ENCODE data around the gene PLA2G12A.

PLA2G12A gene

GRCh38 chr4:109729718-109730618 is at the start of gene PLA2G12A:
Gene PLA2G12A, minus strand, starts transcription at chr4:109730070. Its CDS starts 261 bp downstream, at chr4:109729809.
- DNase-seq (ENCODE audit: low read depth) = peak; percentile 72

- DNase-seq (ENCODE audit: low read depth) = no peak
These were observed 35.0 kb upstream of the PLA2G12A start for GRCh38 chr4:109764789-109765402.

DNA sequence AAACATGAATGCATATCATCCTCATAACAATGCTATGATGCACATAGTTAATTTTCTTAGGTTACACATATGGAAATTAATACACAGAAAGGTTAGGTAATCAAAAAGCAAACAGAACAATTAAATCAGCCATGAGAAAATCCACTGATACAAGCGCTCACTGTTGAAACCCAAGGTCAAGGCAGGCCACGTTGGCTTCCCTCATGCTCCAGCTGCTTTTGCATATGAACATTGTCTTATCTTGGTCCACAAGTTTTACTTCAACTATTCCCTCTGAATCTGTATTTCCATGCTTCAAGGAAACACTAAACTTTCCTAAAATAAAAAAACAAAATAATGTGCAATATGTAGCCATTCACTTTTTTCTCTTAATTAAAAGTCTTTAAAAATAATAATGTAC is 34.5 kb upstream of the PLA2G12A start:
- no peak for DNase-seq (ENCODE audit: low read depth)

GRCh38 chr4:109760682-109761081 is 30.8 kb upstream of the PLA2G12A start:
- no peak for DNase-seq (ENCODE audit: low read depth)

DNA sequence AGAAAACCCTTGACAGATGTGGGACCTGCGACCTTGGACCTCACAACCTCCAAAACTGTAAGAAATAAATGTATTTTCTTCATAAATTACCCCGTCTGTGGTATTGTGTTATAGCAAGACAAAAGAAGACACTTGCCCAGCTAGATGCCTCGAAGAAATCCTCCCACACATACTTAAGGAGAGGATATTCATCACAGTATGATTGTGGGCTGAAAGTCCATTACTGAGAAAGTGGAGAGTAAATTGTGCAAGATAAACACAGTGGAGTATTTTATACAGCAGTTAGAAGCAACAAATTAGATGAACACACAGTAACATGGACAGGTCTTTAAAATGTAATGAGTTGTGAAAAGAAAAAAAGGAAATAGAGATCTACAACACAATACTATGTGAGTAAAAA is 25.8 kb upstream of the PLA2G12A start:
- DNase-seq (ENCODE audit: low read depth) = no peak

DNA sequence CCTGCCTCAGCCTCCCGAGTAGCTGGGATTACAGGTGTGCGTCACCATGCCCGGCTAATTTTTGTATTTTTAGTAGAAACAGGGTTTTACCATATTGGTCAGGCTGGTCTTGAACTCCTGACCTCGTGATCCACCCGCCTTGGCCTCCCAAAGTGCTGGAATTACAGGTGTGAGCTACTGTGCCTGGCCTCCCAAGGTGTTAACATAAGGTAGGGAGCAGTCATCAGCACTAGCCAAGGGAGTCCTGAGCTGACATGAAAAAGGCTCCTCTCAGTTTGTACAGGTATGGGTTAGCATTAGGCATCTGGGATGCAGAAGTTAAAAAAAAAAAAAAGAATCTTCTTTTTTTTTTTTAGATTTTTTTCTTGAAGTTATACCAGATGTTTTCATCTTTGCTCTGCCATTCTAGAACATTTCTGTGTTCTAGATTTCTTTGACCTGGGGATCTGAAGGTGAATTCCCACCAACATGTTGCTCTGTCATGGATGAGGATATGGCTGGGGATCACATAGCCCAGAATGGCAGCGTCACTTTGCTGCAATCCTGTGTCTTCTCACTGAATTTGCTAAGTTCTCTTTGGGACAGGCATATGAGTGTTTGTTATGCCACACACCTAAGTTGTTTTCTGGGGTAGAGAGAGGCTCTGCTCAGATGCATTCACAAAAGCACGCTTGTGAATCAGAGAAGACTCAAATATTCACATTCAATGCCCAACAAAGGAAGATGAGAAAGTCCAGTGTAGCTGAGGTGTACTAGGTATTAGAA is 24.4 kb upstream of the PLA2G12A start:
- DNase-seq (ENCODE audit: low read depth) = no peak

GRCh38 chr4:109752525-109752924 is 22.7 kb upstream of the PLA2G12A start:
- no peak for DNase-seq (ENCODE audit: low read depth)

DNA sequence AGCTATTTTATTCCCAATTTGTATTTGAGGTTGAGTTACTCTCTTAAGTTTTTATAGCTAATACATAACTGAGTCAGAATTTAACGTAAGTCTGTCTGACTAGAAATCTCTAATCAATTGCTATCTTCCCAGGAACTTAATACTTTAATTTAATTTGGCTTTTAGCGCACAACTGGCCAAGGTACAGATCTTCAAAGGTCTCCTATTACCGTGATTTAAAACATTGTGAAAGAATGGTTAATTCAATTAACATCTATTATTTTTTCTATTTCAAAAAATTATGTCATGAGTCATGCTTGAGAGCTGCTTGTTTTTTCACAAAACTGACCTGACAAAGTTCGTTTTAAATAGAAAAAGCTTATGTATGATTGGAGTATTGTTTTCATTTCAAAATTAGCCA is 22.0 kb upstream of the PLA2G12A start:
- no peak for DNase-seq (ENCODE audit: low read depth)

DNA sequence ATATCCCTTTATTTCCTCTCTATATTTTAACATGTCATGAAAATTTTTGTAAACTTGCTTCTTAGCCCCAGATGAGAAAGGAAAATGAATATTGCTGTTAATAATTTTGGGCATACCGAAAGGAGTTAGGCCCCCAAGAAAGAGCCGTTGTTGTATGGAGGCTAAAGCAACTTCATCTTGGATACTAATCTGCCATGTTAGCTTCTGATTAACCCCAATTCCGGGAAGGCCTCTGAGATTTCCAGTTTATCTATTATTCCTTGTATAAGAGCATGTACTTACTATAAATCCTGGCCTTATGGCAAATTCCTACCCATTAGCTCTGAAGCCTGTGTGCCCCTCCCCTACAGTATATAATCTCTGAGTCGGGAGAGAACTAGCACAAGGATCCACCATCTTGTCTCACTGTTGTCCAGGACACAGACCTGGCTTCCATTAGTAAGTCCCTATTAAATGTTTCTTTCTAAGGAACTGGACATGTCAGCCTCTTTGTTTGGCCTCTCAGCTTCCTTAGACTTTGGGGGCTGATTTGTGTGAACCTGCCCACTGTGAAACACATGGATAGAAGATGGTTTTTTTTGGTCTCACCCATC is 20.9 kb upstream of the PLA2G12A start:
- no peak for DNase-seq (ENCODE audit: low read depth)

GRCh38 chr4:109749388-109750082 is 19.7 kb upstream of the PLA2G12A start:
- DNase-seq (ENCODE audit: low read depth) = no peak

- DNase-seq (ENCODE audit: low read depth) = no peak
These were observed 18.2 kb upstream of the PLA2G12A start for GRCh38 chr4:109748114-109748513.

GRCh38 chr4:109746728-109747127 is 16.9 kb upstream of the PLA2G12A start:
- no peak for DNase-seq (ENCODE audit: low read depth)

DNA sequence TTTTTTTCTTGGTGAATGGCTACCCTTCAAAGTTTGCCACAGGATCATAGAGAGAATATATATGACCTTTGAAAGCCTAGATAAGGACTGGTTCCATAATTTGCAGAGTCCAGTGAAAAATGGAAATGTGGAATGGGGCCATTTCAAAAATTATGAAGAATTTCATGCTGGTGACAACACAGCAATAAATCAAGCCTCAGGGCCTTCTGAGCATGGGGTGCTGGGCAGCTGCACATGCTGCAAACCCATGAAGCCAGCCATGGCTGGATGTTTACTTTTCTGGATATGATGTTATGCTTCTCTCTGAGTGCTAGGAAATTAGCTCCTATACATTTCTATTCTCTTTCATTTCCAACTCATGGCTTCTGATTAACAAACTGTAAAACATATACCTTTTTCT is 16.0 kb upstream of the PLA2G12A start:
- DNase-seq (ENCODE audit: low read depth) = no peak

- no peak for DNase-seq (ENCODE audit: low read depth)
These were observed 9.7 kb upstream of the PLA2G12A start for GRCh38 chr4:109739547-109739946.

DNA sequence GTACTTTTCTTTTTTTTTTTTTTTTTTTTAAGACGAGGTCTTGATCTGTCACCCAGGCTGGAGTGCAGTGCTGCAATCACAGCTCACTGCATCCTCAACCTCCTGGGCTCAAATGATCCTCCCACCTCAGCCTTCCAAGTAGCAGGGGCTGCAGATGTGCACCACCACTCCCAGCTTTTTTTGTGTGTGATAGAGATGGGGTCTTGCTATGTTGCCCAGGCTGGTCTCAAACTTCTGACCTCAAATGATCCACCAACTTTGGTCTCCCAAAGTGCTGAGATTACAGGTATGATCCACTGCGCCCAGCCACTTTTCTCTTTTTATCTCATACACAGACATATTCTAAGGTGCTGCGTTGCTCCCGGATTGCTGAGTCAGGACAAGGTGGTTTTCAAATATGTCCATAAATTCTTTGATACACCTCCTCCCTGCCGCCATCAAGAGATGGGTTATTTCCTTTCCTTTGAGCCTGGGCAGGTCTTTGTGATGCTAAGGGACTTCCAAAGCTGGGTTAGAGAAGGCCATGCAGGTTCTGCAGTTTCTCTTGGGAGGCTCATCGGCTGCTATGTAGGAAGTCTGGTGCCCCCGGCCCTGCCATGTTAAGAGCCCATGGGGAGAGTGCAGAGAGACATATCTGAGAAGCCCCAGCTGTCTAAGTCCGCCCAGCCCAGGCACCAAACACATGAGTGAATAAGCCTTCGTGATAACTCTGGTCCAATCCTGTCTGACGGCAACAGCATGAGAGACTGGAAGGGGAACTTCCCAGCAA is 8.4 kb upstream of the PLA2G12A start:
- no peak for DNase-seq (ENCODE audit: low read depth)

GRCh38 chr4:109735566-109736365 is 5.9 kb upstream of the PLA2G12A start:
- DNase-seq (ENCODE audit: low read depth) = no peak

DNA sequence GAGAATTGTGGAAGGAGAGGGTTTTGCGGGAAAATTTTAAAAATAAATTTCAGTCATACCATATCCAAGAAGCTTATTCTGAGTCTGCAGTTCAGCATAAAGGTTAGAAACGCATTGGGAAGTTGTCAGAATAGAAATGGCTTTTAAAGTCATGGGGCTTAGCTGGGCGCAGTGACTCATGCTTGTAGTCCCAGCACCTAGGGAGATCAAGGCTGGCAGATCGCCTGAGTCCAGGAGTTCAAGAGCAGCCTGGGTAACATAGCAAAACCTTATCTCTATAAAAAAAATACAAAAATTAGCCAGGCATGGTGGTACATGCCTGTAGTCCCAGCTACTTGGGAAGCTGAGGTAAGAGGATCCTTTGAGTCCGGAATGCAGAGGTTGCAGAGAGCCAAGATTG is 3.9 kb upstream of the PLA2G12A start:
- no peak for DNase-seq (ENCODE audit: low read depth)

DNA sequence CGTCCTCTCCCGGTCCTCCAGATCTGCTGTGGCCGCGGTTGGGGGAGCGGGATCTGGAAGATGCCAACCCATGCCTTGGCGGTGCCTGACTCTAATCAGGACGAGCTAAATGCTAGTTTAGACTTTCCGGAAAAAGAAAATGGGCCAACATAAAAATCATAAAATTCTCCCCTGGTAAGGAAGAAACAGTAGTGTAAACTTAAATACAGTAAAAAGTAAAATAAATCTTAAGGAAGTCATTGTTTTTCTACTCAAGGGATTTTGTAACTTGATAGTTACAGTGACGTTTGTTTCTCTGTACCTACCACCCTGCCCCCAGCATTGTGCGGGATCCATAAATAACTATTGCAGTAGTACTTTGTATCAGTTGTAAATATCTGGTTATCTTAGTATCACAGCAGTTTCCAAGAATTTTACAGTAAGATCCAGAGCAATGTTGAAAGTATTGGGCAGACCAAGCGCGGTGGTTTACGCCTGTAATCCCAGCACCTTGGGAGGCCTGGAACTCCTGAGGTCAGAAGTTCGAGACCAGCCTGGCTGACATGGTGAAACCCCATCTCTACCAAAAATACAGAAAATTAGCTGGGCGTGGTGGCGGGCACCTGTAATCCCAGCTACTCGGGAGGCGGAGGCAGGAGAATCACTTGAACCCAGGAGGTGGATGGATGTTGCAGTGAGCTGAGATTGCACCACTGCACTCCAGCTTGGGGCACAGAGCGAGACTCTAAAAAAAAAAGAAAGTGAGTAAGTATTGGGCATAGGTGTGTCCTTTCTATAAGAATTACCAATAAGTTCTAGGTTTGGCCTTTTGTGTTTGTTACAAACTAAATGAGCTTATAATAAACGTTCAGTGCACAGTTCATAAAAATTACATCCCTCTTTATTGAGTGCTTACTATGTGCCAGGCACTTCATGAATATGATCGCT is 1.0 kb upstream of the PLA2G12A start:
- DNase-seq (ENCODE audit: low read depth) = no peak

DNA sequence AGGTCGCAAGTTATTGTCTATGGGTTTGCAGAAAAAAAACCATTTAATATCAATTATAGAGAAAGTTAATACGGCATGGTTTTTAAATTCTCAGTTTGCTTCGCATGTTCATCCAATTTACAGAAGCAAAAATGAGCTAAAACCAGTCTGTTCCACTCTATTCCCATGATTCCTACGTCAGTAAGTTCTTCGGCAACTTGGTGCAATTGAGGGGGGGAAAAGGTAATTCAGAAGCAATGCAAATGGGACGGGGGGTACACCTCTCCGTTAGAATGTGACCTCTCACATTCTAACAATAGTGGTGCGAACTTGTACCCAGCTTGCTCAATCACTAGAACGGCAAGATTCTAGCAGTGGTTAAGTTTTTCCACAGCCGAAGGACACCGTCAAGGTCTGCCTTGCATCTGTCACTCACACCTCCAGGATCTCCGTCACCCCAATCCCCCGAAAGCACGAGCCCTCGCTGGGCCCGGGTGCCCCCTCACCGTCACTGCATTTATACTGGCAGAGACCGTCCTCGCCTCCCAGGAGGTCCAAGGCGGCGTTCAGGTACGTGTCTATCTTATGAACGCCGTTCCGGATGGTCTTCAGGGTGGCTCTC is 653 bp downstream of the PLA2G12A start:
- DNase-seq (ENCODE audit: low read depth) = no peak

Data from stimulated activated CD8-positive, alpha-beta memory T cell treated with anti-CD3 and anti-CD28 coated beads, Interleukin-12 subunit alpha, Interleukin-12 subunit beta, amount 100 ng/mL, for 4 hours (primary cell).